GM19395 (cell line): ENCODE results near the gene GIPC1.
"Not testable (repeated sequence)": the region's sequence is repeated elsewhere in the genome, so short reads cannot be mapped to it uniquely, and the experiment has no call there.

Experiments used
- ATAC-seq: cut with Tn5 transposase; IDR thresholded peaks from one replicate; pipeline ENCODE4 v1.9.1; 2021; ENCODE audit warnings: mild to moderate bottlenecking, moderate library complexity; ENCODE audit not compliant: unreplicated experiment

GIPC1 gene, protein sequence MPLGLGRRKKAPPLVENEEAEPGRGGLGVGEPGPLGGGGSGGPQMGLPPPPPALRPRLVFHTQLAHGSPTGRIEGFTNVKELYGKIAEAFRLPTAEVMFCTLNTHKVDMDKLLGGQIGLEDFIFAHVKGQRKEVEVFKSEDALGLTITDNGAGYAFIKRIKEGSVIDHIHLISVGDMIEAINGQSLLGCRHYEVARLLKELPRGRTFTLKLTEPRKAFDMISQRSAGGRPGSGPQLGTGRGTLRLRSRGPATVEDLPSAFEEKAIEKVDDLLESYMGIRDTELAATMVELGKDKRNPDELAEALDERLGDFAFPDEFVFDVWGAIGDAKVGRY

DNA sequence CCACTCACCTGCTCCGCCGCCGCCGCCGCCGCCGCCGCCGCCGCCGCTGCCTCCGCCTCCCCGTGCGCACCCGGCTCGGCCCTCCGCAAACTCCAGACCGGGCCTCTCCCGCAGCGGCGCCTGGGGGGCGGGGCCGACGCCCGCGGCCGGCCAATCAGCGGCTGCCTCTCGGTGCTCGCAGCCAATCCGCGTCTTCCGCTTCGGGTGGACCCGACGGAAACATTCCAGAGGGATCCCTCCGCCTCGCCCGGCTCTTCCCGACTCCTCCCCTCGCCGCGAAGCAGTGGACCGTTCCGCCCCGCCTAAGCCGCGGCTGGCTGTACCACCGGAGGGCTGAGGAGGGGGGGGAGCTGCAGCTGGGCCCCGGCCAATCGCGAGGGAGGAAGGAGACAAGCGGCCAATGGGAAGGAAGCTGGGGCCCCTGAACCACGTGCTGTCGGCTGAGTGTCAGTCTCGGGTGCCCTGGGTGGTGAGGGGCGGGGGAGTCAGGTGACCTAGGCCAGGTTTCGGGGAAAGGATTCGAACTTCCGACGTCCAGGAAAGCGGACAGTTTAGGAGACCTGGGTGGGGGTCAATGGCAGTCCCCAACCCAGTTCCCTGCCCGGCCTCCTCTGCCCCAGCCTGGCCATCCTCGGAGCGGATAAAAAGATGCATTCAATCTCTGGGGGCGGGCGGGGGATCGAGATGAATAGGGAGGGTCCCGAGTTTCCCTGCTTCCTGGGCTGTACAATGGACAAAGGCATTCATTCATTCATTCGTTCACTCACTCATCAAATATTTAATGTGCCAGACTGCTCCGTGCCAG is at the start of gene GIPC1:
Gene GIPC1 (minus strand): TSS at position 99 of the 805 bp plus-strand sequence. CDS start 13,151 bp downstream, outside the sequence.
- ATAC-seq, result peak; percentile 66

DNA sequence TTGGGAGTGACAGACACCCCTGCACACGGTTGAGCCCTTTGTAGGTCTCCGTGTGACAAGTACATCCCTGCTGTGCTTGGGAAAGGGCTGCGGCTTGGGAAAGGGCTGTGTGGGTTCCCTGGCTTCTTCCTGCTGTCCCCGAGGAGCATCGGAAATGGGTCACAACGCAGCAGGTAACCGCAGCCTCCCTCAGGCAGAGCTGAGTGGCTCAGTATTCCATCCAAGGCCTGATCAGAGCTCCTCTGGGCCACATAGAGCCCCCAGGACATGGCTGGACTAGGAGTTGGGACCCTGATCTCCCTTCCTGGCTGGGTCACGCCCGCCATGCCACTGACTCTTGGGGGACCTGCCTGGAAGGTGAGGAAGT is 49.8 kb upstream of the GIPC1 start:
- ATAC-seq, result no peak

DNA sequence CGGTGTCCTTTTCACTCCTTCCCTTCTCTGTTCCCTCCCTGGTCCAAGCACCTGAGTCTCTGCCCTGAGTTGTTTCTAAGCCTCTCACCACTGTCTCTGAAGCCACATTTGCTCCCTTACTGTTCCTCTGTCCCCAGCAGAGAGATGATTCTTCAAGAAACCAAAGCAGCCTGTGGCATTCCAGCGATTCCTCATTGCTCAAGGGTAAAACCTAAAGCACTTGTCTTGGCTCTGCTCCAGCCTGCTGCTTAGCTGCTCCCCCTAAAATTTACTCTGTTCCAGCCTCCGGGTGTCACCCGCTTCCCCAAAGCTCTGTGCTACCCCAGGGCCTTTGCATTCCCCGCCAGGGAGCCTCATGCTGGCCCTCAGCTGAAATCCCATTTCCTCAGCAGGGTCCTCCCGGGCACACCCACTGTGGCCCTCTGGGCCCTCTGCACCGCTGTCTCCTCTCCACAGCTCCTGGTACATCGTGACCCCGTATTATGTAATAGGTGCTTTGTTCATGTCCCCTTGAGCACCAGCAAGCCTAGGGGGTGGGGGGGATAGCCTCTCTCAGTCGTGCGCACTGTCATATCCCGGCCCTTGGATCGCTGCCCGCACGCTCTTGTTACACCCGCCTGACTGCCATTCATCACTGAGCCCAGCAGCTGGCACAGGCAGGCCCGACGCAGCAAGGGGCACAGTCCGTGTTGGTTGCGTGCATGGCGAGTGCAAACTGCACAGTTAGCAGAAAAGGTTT is 49.2 kb upstream of the GIPC1 start:
- ATAC-seq, result no peak

DNA sequence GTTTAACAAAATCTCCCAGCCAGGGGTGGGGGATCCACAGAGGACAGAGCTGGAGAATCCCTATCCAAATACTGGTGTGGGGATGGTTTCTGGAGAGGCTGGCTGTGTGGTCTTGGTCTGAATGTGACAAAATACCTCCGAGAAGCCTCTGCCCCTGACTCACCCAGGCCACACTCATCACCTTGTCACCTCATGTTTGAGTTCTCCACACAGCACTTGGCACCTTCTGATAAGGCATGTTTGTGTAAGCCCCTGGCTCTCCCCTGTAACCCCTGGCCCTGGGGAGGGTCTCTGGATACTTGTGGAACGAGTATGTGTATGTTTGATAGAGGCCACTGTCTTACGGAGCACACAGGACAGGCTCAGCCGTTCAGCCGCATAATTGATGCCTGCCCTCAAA is 48.1 kb upstream of the GIPC1 start:
- ATAC-seq, result no peak

DNA sequence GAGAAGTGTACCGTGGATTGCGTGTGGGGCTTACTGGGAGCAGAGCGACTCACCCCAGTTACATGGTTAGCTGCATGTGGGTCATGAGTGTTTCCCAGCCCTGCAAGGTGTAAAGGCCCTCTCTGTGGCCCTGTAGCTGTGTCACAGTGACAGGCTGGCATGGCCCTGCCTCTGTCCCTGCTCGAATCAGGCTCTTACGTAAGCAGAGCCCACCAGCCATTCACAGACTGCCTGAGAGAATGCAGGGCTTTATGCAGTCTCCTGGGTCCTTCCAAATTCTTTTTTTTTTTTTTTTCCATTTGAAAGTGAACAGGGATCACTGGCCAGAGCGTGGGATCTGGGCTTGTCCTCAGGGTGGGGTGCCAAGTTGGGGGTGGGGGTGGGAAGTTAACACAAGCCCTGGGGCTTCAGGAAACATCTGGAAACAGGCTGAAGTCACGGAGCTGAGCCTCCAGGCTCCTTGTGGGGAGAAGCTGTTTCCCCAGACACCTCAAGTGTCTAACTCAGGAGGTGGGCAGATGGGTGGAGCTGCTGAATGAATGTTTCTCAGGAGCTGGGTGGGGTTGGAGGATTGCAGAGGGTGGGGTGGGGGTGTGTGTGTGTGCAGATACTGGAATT is 46.9 kb upstream of the GIPC1 start:
- ATAC-seq, result no peak

DNA sequence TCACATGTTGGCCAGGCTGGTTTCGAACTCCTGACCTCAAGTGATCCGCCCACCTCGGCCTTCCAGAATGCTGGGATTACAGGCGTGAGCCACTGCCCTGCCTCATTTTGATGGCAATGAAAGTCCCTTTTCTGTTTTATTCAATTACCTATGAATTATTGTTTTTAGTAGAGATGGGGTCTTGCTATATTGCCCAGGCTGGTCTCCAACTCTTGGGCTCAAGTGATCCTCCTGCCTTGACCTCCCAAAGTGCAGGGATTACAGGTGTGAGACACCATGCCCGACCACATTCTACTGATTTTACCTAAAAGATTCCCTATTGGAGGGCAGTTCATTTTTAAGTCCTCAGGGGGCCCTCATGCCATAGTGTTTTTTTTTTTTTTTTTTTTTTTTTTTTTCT is 46.1 kb upstream of the GIPC1 start:
- not testable (repeated sequence) for ATAC-seq

DNA sequence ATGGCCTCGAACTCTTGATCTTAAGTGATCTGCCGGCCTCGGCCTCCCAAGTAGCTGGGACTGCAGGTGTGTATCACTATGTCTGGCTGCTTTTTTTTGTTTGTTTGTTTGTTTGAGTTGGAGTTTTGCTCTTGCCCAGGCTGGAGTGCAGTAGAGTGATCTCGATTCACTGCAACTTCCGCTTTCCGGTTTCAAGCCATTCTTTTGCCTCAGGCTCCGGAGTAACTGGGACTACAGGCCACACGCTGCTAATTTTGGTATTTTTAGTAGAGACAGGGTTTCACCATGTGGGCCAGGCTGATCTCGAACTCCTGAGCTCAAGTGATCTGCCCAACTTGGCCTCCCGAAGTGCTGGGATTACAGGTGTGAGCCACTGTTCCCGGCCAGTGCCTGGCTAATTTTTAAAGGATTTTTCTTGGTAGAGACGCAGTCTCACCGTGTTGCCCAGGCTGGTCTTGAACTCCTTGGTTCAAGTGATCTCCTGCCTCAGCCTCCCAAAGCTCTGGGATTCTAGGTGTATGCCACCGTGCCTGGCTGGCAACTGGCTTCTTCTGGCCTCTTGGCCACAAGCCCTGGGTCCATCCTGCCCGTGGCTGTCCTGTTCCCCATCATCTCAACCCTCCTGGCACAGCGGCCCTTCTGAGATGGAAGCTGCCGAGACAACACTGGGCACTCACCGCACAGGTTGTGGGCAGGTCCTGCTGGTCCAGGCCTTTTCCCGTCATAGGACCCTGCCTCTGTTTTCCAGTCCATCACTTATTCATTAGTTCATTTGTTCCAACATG is 45.0 kb upstream of the GIPC1 start:
- ATAC-seq, result no peak

DNA sequence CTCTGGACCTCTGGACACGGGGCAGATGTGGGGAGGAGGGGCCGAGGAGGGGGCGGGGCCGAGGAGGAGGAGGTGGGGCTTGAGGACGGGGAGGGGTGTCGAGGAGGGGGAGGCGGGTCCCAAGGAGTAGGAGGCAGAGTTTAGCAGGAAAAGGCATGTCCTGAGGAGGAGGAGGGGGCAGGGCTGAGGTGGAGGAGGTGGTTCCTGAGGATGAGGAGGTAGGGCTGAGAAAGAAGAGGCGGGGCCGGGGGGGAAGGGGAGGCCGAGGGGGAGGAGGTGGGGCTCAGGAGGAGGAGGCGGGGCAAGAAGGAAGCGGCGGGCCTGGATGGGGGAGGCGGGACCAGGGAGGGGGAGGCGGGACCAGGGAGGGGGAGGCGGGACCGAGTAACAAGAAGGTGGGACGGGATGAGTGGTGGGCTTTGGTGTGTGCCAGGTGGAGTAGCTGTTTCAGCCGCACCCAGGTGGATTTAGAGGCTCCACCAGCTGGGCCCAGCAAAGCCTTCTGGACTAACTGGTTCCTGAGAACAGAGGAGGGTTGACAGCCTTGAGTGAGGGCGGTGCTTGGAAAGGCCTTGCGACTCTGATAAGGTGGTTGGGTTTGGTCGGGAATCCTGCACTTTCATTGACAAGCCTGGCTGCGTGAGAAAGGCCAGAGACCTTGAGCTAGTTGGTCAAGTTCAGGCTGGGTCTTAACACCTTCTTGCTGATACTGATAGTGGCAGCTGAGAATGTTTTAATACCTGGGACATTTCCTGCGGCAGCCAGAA is 41.2 kb upstream of the GIPC1 start:
- ATAC-seq, result no peak

DNA sequence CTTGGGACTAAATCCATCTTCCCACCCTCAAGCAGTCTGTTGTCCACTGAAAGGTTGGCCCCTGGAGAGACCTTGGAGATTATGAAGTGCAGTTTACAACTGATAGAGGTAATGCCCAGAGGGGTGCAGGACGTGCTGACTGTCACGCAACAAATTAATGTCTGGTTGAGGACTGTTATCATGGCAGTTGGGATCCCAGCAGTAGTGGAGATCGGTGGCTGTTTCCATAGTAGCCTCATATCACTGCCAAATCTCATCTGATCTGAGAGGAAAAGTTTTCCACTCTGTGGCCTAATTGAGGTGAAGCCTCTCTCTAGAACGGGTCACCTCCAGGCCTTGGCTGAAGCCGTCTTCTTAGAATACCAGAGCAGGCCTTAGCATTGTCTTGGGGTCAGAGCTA is 37.5 kb upstream of the GIPC1 start:
- ATAC-seq, result no peak

DNA sequence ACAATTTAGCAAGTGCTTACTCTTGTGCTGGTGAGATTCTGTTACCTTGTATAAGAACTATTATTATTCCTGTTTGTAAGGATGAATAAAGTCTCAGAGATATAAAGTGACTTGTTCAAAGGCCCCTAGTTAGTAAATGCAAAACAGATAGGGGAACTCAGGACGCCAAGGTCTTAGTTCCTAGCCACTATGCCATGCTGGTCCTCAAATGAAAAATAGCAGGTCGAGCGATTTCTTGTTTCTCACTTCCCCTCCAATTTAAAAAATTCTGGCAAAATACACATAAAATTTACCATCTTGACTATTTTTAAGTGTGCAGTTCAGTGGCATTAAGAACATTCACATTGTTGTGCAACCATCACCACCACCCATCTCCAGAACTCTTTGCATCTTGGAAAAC is 34.6 kb upstream of the GIPC1 start:
- ATAC-seq, result no peak

DNA sequence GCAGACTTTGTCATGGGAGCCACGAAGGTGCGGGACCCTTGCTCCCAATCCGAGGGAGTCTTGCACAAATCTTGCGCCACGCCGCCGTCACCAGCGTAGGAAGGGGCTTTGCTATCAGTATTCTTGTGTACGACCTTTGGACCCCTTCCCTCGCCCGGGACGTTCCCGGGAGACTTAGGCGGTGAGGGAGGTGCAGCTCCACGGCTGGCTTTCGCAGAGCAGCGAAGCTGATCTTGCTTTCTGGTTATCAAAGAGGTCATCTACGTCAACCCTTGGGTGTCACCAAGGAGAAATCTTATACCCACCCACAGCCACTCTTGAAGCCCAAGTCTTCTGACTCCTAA is 34.0 kb upstream of the GIPC1 start:
- ATAC-seq, result peak; percentile 3

DNA sequence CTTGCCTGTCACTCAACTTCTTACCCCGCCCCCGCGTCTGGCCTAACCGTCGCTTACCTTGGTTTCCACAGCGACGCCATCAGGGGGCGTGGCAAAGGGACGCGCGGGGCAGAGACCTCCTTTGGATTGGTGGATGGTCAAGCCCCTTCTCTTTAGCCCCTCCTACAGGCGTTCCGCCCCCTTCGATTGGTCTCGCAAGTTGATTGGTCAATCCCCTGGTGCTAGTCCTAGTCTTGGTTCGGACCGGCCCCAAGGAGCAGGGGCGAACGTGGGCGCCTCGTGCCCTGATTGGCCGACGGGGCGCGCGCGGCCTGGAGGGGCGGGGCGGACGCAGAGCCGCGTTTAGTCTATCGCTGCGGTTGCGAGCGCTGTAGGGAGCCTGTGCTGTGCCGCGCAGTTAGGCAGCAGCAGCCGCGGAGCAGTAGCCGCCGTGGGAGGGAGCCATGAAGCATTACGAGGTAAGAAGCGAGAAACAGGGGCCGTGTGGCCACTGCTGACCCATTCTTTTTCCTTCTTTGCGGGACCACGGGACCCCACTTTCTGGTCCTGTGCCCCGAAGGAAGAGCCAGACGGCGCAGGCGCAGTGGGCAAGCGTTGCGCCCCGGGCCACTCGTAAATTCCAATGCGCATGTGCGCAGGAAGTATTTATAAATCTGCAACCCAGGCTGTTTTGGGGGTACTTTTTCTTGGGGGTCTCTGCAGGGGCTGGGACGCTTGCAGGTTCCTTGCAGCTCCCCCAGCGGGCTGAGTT is 33.5 kb upstream of the GIPC1 start, which contains the start of gene TECR:
Gene TECR (plus strand): TSS at position 341 of the 751 bp plus-strand sequence. CDS start 103 bp downstream, at position 444.
- peak; percentile 91 for ATAC-seq

DNA sequence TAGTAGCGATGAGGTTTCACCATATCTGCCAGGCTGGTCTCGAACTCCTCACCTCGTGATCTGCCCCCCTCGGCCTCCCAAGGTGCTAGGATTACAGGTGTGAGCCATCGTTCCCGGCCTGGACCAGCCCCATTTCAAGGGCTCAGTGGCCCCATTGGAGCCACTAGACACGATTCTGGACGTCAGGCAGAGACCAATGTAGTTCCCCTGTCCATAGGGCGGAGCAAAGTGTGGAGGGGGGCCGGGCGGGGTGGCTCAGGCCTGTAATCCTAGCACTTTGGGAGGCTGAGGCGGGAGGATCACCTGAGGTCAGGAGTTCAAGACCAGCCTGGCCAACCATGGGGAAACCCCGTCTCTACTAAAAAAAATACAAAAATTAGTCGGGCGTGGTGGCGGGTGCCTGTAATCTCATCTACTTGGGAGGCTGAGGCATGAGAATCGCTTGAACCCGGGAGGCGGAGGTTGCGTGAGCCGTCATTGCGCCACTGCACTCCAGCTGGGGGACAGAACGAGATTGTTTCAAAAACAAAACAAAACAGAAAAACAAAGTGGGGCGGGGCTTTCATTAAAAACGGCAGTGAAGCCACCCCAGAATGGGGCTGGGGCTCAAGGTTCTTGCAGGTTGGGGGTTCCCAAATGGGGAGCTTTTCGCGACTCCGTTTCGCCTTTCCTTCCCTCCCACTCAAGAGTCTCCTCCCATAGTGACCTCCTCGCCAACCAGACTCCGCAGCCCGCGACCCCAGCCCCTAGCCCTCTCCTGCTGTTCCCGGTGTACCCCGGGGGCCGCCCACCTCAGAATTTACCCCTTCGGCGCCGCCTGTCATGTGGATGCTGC is 32.7 kb upstream of the GIPC1 start:
- no peak for ATAC-seq

DNA sequence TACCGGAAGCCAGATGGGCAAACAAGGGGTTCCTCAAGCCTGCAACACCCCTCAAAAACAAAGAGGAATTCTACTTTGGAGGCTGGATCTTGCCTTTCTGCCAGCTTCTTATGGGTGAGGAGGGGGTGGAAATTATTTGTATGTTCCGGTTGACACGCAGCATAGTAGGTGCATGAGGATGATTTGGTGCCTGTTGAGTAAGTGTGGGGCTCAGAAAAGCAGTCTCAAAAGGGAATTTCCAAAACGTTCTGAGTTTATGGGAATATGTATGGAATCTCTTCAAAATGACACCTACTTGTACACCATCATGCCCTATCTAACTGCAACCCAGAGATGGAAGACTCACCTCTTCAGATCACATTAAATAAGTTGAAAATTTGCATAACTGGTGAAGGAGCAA is 30.5 kb upstream of the GIPC1 start:
- no peak for ATAC-seq

DNA sequence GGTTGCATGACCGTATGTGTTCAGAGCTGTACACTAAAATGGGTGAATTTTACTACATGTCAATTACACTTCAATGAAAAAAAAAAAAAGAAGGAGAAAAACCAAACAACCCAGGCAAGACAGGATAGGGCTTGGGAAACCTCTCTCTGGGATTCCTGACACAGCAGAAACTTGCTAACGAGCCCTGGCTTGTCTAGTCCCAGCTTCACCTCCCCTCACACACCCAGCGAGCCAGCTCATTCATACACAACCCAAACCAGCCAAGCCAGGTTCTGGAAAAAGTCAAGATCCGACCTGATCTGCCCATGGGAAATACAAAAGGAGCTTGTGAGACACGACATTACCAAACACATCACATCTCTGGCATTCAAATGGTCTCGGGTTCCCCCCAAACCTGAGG is 29.8 kb upstream of the GIPC1 start:
- ATAC-seq, result no peak

DNA sequence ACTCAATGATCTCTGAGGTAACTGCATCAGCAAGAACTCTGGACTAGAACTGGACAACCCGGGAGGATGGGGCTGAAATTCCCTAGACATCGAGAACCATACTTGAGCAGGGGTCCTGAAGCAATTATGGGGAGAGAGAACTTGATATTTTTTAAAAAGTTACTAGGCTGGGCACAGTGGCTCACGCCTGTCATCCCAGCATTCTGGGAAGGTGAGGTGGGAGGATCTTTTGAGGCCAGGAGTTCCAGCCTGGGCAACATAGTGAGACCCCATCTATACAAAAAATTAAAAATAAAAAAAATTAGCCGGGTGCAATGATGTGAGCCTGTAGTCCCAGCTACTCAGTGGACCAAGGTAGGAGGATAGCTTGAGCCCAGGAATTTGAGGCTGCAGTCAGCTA is 24.6 kb upstream of the GIPC1 start:
- no peak for ATAC-seq

DNA sequence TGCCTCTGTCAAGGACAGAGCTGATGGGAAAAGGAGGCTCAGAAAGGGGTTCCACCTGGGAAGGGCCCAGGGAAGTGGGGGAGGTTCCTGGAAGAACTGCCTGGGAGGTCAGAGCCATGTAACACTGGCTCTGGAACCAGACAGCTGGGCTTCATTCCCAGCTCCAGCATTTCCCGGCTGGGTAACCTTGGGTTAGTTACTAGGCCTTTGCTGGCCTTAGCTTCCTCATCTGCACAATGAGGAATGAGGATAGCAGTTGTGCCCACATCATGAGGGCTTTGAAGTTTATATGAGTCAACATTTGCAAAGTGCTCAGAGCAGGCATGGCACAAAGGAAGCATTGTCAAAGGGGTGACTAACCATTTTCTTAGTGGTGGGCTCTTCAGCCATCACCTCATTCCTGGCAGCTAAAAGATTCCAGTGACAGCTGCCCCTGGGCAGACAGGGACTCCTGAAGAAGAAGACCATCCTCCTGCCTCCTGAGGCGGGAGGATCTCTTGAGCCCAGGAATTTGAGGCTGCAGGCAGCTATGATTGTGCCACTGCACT is 24.0 kb upstream of the GIPC1 start:
- no peak for ATAC-seq
